ENCODE results near the gene RASSF9. TPM values are rescaled to one million over a fixed set of nuclear protein-coding genes. Genes with fewer than 3 reads are reported as not detected.

RASSF9 gene
- total RNA-seq, 1 donor from 2014 or later, result 0.93 TPM

- no peak for ATAC-seq
- DNase-seq (ENCODE audit: low spot score), result no peak
These were observed 80.4 kb downstream of the RASSF9 start for GRCh38 chr12:85755760-85756159.

Other genes with a start within 250 kb of the RASSF9 start
- gene NTS, start 37.9 kb upstream of the RASSF9 start, total RNA-seq, result 0.20 TPM